NT2/D1 (cell line): ENCODE measurements around the gene COA8.
"Not testable (repeated sequence)": the region's sequence is repeated elsewhere in the genome, so short reads cannot be mapped to it uniquely, and the experiment has no call there.

Experiments
- YY1 ChIP-seq: IDR thresholded peaks from 2 replicates; pipeline ENCODE4 v1.6.1; 2011; ENCODE audit not compliant: insufficient read length, insufficient read depth
- ZNF274 ChIP-seq: IDR thresholded peaks from 2 replicates; pipeline ENCODE4 v1.6.1; 2011; ENCODE audit warnings: mild to moderate bottlenecking, low read depth, low read length

- TF ChIP-seq YY1, ZNF274: not testable (repeated sequence)
Observed at GRCh38 chr14:103525430-103526246, 37.1 kb upstream of the COA8 start.
